ENCODE measurements around the gene SLC25A43. TPM values are rescaled to one million over a fixed set of nuclear protein-coding genes. Genes with fewer than 3 reads are reported as not detected.

The SLC25A43 gene
- total RNA-seq, 4 donors from 2014 or later, result 2.6 to 19.2 (median 9.9) TPM

DNA sequence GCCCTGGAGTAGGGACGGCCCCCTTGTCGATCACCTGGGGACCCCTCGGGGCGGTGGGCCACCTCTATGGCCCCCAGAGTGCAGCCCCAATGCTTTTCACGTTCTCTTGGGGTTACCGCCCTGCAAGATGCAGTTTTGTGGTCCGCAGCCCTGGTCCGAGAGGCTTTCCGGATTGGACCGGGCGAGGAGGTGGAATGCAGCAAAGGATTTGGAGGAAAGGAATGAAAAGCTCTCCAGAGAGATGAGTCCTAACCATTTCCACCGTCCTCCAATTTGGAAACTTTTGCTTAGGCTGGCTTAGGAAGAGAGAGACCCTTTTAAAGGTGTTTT is 601 bp downstream of the SLC25A43 start:
- no peaks in the 10 kb centered on the region for H3K9me3 ChIP-seq
- WGBS, 2 donors, result 33 to 50% methylated on average over 5 to 8 of the region's 12 CpGs
- no peaks in the 10 kb centered on the region for H3K36me3 ChIP-seq
- no peak for DNase-seq
- H3K4me3 ChIP-seq (replicated peaks in 1 of 3), result peak overlapping the region in 1 of 3 donors; percentile 57
- H3K27ac ChIP-seq, result peak overlapping the region in 2 of 3 donors; percentile 35 to 52
- intact Hi-C loops (cut with DNase I), result no loop called here
- no peak for TF ChIP-seq POLR2A (IDR thresholded peaks at IDR 0.05)
- TF ChIP-seq, protein P1, sequence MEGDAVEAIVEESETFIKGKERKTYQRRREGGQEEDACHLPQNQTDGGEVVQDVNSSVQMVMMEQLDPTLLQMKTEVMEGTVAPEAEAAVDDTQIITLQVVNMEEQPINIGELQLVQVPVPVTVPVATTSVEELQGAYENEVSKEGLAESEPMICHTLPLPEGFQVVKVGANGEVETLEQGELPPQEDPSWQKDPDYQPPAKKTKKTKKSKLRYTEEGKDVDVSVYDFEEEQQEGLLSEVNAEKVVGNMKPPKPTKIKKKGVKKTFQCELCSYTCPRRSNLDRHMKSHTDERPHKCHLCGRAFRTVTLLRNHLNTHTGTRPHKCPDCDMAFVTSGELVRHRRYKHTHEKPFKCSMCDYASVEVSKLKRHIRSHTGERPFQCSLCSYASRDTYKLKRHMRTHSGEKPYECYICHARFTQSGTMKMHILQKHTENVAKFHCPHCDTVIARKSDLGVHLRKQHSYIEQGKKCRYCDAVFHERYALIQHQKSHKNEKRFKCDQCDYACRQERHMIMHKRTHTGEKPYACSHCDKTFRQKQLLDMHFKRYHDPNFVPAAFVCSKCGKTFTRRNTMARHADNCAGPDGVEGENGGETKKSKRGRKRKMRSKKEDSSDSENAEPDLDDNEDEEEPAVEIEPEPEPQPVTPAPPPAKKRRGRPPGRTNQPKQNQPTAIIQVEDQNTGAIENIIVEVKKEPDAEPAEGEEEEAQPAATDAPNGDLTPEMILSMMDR (IDR thresholded peaks at IDR 0.05), result no peak
- no peaks in the 10 kb centered on the region for H3K27me3 ChIP-seq
- H3K4me1 ChIP-seq, result no peaks in the 10 kb centered on the region

DNA sequence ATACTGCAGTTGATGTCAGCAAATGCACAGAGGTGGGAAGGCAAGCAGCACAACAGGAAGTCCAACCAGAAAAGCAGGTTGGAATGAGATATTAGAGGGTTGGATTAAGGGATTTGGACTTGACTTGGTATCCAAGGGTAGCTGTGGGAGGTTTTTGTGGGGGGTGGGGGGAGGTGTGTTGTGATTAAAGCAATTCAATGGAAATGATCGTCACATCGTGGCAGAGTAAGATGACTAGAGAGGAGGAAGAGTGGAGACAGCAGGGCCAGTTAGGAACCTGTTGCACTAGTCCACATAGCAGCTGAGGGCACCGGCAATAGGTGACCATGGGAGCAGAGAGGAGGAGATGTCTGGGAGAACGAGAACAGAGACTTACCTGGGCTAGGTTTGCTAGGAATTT is 2.4 kb downstream of the SLC25A43 start:
- no peaks in the 10 kb centered on the region for H3K27me3 ChIP-seq
- H3K36me3 ChIP-seq, result no peaks in the 10 kb centered on the region
- intact Hi-C loops (cut with DNase I), result no loop called here
- H3K9me3 ChIP-seq, result no peaks in the 10 kb centered on the region
- no peak overlapping the region for H3K27ac ChIP-seq
- WGBS, 2 donors, result 75 to 83% methylated on average over 4 of the region's 4 CpGs
- no peak overlapping the region for H3K4me3 ChIP-seq (replicated peaks in 1 of 3)
- no peak for DNase-seq
- TF ChIP-seq, protein P1 (IDR thresholded peaks at IDR 0.05), result no peak
- TF ChIP-seq POLR2A (IDR thresholded peaks at IDR 0.05), result no peak
- no peaks in the 10 kb centered on the region for H3K4me1 ChIP-seq

DNA sequence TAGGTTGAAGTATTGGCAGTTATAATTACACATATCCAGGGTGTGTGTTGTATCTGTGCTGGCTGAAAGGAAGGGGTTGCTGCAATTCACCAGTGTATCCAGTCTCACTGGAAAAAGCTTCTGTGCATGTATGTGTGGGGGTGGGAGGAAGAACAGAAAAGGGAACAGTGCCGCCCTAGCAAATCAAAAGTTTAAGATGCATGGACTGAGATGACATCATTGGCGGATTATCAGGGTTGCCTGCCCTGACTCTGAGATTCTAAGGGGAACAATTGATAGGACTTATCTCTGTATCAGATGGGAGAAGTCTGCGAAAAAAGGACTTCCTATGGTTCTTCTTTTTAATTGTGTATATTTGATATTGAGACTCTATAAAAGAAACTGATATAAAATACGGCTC is 3.5 kb downstream of the SLC25A43 start:
- intact Hi-C loops (cut with DNase I), result no loop called here
- no peaks in the 10 kb centered on the region for H3K27me3 ChIP-seq
- H3K4me1 ChIP-seq, result no peaks in the 10 kb centered on the region
- WGBS, 2 donors, result 88 to 93% methylated on average over 4 of the region's 4 CpGs
- TF ChIP-seq, protein P1 (IDR thresholded peaks at IDR 0.05), result no peak
- TF ChIP-seq POLR2A (IDR thresholded peaks at IDR 0.05), result no peak
- no peak overlapping the region for H3K27ac ChIP-seq
- no peak overlapping the region for H3K4me3 ChIP-seq (replicated peaks in 1 of 3)
- H3K9me3 ChIP-seq, result no peaks in the 10 kb centered on the region
- no peaks in the 10 kb centered on the region for H3K36me3 ChIP-seq
- DNase-seq, result no peak

DNA sequence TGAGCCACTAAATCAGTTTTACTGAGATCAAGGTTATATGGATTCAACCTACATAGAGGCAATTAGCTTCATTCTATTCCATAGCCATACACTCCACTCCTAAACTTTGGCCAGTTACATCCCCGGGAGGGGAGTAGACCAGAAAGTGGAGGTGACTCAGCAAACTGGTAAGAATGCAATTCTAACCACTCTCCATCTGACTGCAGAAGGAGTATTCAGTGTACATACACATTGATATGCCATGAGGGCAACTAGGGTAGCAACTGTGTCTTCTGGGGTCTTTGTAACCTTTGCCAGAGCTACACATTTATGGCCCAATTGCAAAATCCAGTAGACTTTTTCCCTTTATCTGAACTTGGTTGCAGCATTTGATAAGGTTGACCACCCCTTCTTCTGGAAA is 7.6 kb downstream of the SLC25A43 start:
- no peak for DNase-seq
- Histone ChIP-seq H3K27me3 (no peaks in the 10 kb centered on the region), H3K4me3 (replicated peaks in 1 of 3) (no peak overlapping the region), H3K27ac (no peak overlapping the region), H3K36me3 (no peaks in the 10 kb centered on the region), H3K9me3 (no peaks in the 10 kb centered on the region), H3K4me1 (no peaks in the 10 kb centered on the region)
- intact Hi-C loops (cut with DNase I), result no loop called here
- no peak for TF ChIP-seq POLR2A (IDR thresholded peaks at IDR 0.05)
- TF ChIP-seq, protein P1 (IDR thresholded peaks at IDR 0.05), result no peak
- WGBS, 2 donors, result 67 to 78% methylated on average over 1 of the region's 1 CpG

GRCh38 chrX:119407681-119408080 is 8.5 kb downstream of the SLC25A43 start:
- DNase-seq, result no peak
- Histone ChIP-seq H3K9me3 (no peaks in the 10 kb centered on the region), H3K4me1 (no peaks in the 10 kb centered on the region), H3K27ac (no peak overlapping the region), H3K36me3 (no peaks in the 10 kb centered on the region), H3K27me3 (no peaks in the 10 kb centered on the region), H3K4me3 (replicated peaks in 1 of 3) (no peak overlapping the region)
- WGBS, 2 donors, result 85 to 88% methylated on average over 9 of the region's 9 CpGs
- intact Hi-C loops (cut with DNase I), result no loop called here
- TF ChIP-seq, protein P1 (IDR thresholded peaks at IDR 0.05), result no peak
- TF ChIP-seq POLR2A (IDR thresholded peaks at IDR 0.05), result no peak

Data from thyroid gland (tissue), 4 donors.